KMS-11 (cell line): Measurements from ENCODE around the gene RNF220.

Experiments used
- H2AFZ ChIP-seq: fragments of 200-600 bp; sonication (generic); 2 replicates; pipeline ENCODE4 v1.6.1; 2016; ENCODE audit warnings: antibody characterized with exemption, mixed run types, low read depth
- H3K27ac ChIP-seq: fragments of 200-600 bp; sonication (generic); 2 replicates; pipeline ENCODE4 v1.6.1; 2016; ENCODE audit warnings: mild to moderate bottlenecking, mixed run types
- H3K27me3 ChIP-seq: fragments of 200-600 bp; sonication (generic); 2 replicates; pipeline ENCODE4 v1.6.1; 2017; ENCODE audit warnings: mild to moderate bottlenecking, low read depth, mixed run types, moderate library complexity; ENCODE audit not compliant: insufficient read depth
- H3K36me3 ChIP-seq: fragments of 200-600 bp; sonication (generic); 2 replicates; pipeline ENCODE4 v1.6.1; 2017; ENCODE audit warnings: mild to moderate bottlenecking, mixed run types; ENCODE audit not compliant: insufficient read depth
- H3K4me1 ChIP-seq: fragments of 200-600 bp; sonication (generic); 2 replicates; pipeline ENCODE4 v1.6.1; 2016; ENCODE audit warnings: mild to moderate bottlenecking, low read depth, mixed run types; ENCODE audit not compliant: poor library complexity, severe bottlenecking
- H3K4me2 ChIP-seq: fragments of 200-600 bp; sonication (generic); 2 replicates; pipeline ENCODE4 v1.7.0; 2016; ENCODE audit warnings: mild to moderate bottlenecking, mixed run types
- H3K4me3 ChIP-seq: fragments of 200-600 bp; sonication (generic); IDR thresholded peaks from 2 replicates; pipeline ENCODE4 v1.6.1; 2017; ENCODE audit warnings: low read depth, low read length, mixed read lengths; ENCODE audit not compliant: insufficient read depth
- H3K79me2 ChIP-seq: fragments of 200-600 bp; sonication (generic); 2 replicates; pipeline ENCODE4 v1.6.1; 2016; ENCODE audit warnings: low read depth, mixed run types; ENCODE audit not compliant: insufficient read depth
- H3K9ac ChIP-seq: fragments of 200-600 bp; sonication (generic); 2 replicates; pipeline ENCODE4 v1.6.1; 2016; ENCODE audit warnings: mild to moderate bottlenecking, mixed run types
- H4K20me1 ChIP-seq: fragments of 200-600 bp; sonication (generic); 2 replicates; pipeline ENCODE4 v1.6.1; 2016; ENCODE audit warnings: mild to moderate bottlenecking, mixed run types; ENCODE audit not compliant: insufficient read depth
- CTCF ChIP-seq: fragments of 200-600 bp; sonication (generic); conservative IDR thresholded peaks from 2 replicates; pipeline ENCODE4 v1.6.1; 2017; ENCODE audit warnings: low read depth, mild to moderate bottlenecking, antibody characterized with exemption, low read length, moderate library complexity, mixed read lengths

Gene RNF220

GRCh38 chr1:44565259-44565750 lies 160.2 kb downstream of the RNF220 start:
- Histone ChIP-seq H3K4me3 (no peak overlapping the region), H2AFZ (no peak overlapping the region), H3K79me2 (no peaks in the 10 kb centered on the region), H3K27ac (no peak overlapping the region), H3K36me3 (no peaks in the 10 kb centered on the region), H3K27me3 (no peaks in the 10 kb centered on the region), H3K4me1 (no peaks in the 10 kb centered on the region), H4K20me1 (no peaks in the 10 kb centered on the region), H3K4me2 (no peak overlapping the region), H3K9ac (no peak overlapping the region)
- TF ChIP-seq CTCF = no peak

- no peak overlapping the region for H3K9ac ChIP-seq
- no peak overlapping the region for H3K4me3 ChIP-seq
- no peak for TF ChIP-seq CTCF
- H3K4me2 ChIP-seq = no peak overlapping the region
- H3K27me3 ChIP-seq = no peaks in the 10 kb centered on the region
- no peaks in the 10 kb centered on the region for H3K79me2 ChIP-seq
- no peaks in the 10 kb centered on the region for H3K4me1 ChIP-seq
- no peaks in the 10 kb centered on the region for H4K20me1 ChIP-seq
- H3K27ac ChIP-seq = no peak overlapping the region
- H3K36me3 ChIP-seq = no peaks in the 10 kb centered on the region
- H2AFZ ChIP-seq = no peak overlapping the region
Measured at GRCh38 chr1:44565833-44566232, 160.8 kb downstream of the RNF220 start.

- no peaks in the 10 kb centered on the region for H3K36me3 ChIP-seq
- TF ChIP-seq CTCF = no peak
- H2AFZ ChIP-seq = no peak overlapping the region
- no peak overlapping the region for H3K4me2 ChIP-seq
- H3K4me3 ChIP-seq = no peak overlapping the region
- no peaks in the 10 kb centered on the region for H4K20me1 ChIP-seq
- H3K9ac ChIP-seq = no peak overlapping the region
- no peaks in the 10 kb centered on the region for H3K4me1 ChIP-seq
- H3K27me3 ChIP-seq = no peaks in the 10 kb centered on the region
- H3K27ac ChIP-seq = no peak overlapping the region
- H3K79me2 ChIP-seq = no peaks in the 10 kb centered on the region
Measured at GRCh38 chr1:44566281-44567046, 161.4 kb downstream of the RNF220 start.

- no peak overlapping the region for H3K4me3 ChIP-seq
- H3K36me3 ChIP-seq = no peaks in the 10 kb centered on the region
- H3K27me3 ChIP-seq = no peaks in the 10 kb centered on the region
- H3K79me2 ChIP-seq = no peaks in the 10 kb centered on the region
- H3K27ac ChIP-seq = no peak overlapping the region
- H2AFZ ChIP-seq = no peak overlapping the region
- H4K20me1 ChIP-seq = no peaks in the 10 kb centered on the region
- H3K9ac ChIP-seq = no peak overlapping the region
- no peak for TF ChIP-seq CTCF
- H3K4me1 ChIP-seq = no peaks in the 10 kb centered on the region
- no peak overlapping the region for H3K4me2 ChIP-seq
Measured at GRCh38 chr1:44568128-44568900, 163.3 kb downstream of the RNF220 start.
